HAP-1 (cell line): ENCODE measurements around the gene C1orf210.

Source experiments
- DNase-seq, 2 experiments: peaks; one replicate each; pipeline ENCODE4 v3.0.0-alpha.2; 2016 to 2020; ENCODE audit warnings: low spot score in 2 of 2
- H3K27me3 ChIP-seq: fragments of 250-450 bp; sonication (Bioruptor Pico); 2 replicates; pipeline ENCODE4 v1.5.1; 2020; ENCODE audit warnings: low read depth, mild to moderate bottlenecking, moderate library complexity
- H3K36me3 ChIP-seq: fragments of 250-450 bp; sonication (Bioruptor Pico); replicated peaks from 2 replicates; pipeline ENCODE4 v1.5.1; 2020; ENCODE audit warnings: mild to moderate bottlenecking
- H3K4me1 ChIP-seq: fragments of 250-450 bp; sonication (Bioruptor Pico); 2 replicates; pipeline ENCODE4 v1.5.1; 2020; ENCODE audit warnings: mild to moderate bottlenecking
- H3K4me3 ChIP-seq: fragments of 250-450 bp; sonication (Bioruptor Pico); 2 replicates; pipeline ENCODE4 v1.5.1; 2020; ENCODE audit warnings: mild to moderate bottlenecking, moderate library complexity
- H3K9me3 ChIP-seq: fragments of 250-450 bp; sonication (Bioruptor Pico); 2 replicates; pipeline ENCODE4 v1.5.1; 2020; ENCODE audit warnings: mild to moderate bottlenecking, moderate library complexity
- in situ Hi-C: fragments of 300-500 bp; cut with MboI; formaldehyde crosslinking; loops from 3 replicates; pipeline ENCODE4 v1.14.3; 2020; ENCODE audit warnings: low sequenced_read_pairs, inconsistent platforms, mixed read lengths

C1orf210 gene

GRCh38 chr1:43279666-43280065 is 5.7 kb downstream of the C1orf210 start:
- Histone ChIP-seq H3K36me3 (no peaks in the 10 kb centered on the region), H3K27me3 (no peaks in the 10 kb centered on the region), H3K4me3 (no peak overlapping the region), H3K9me3 (no peaks in the 10 kb centered on the region), H3K4me1 (no peaks in the 10 kb centered on the region)
- in situ Hi-C loops: no loop called here
- DNase-seq: no peak

DNA sequence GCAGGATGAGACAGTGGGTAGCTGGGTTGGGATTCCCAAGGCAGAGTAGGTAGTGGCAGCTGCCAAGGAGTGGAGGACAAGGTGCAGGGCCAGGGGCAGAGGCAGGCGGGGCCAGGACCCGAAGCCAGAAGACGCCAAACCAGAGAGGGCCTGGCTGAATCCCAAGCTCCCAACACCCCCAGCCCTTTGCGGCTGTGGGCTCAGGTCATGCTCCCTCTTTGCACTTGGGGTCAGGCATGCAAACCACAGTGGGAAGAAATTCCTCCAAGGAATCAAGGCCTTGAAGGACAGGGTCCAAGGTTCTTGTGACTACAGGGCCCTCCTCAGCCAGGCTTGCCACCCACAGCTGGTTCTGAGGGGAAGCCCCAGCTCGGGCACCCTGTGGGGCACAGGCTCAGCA is 6.2 kb downstream of the C1orf210 start:
- Histone ChIP-seq H3K4me3 (no peak overlapping the region), H3K36me3 (no peaks in the 10 kb centered on the region), H3K9me3 (no peaks in the 10 kb centered on the region), H3K4me1 (no peaks in the 10 kb centered on the region), H3K27me3 (no peaks in the 10 kb centered on the region)
- DNase-seq: no peak
- in situ Hi-C loops: no loop called here

DNA sequence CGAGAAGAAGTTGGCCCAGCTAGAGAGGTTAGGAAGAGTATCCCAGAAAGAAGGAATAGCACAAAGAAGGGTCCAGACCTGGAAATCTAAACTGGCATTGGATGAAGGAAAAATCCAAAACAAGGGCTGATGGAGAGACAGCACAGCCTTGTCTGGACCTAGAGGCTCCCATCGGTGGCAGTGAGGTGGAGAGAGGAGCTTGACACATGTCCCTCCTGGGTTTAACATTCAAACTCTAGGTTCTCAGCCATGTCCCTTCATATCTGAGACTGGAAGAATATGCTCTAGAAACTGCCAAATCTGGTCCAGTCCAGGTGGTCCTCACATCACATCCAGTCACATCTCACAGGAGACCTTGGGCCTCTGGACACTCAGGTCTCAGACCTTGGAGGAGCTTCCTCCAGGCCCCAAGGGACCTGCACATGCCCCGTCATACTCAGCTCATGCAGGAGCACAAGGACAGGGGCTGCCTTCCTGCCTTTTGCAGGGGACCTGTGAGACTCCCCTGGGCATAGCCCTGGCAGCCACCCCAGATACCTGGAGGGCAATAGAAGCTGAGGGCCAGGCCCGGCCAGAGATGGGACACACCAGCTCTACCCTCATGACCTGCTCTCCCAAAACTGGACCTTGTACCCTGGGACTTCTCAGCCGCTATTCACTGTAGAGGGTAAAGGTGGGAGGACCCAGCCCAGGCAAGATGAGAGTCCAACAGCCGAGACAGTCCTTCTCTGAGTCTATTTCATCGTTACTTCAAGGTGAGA is 8.1 kb downstream of the C1orf210 start:
- Histone ChIP-seq H3K36me3 (no peaks in the 10 kb centered on the region), H3K4me1 (no peaks in the 10 kb centered on the region), H3K4me3 (no peak overlapping the region), H3K9me3 (no peaks in the 10 kb centered on the region), H3K27me3 (no peaks in the 10 kb centered on the region)
- DNase-seq: no peak
- in situ Hi-C loops: no loop called here

GRCh38 chr1:43276673-43277072 is 8.7 kb downstream of the C1orf210 start:
- in situ Hi-C loops: no loop called here
- H3K9me3 ChIP-seq: no peaks in the 10 kb centered on the region
- H3K4me1 ChIP-seq: no peaks in the 10 kb centered on the region
- no peak overlapping the region for H3K4me3 ChIP-seq
- H3K27me3 ChIP-seq: no peaks in the 10 kb centered on the region
- DNase-seq: no peak
- H3K36me3 ChIP-seq: no peaks in the 10 kb centered on the region

- in situ Hi-C loops: no loop called here
- Histone ChIP-seq H3K4me1 (no peaks in the 10 kb centered on the region), H3K4me3 (no peak overlapping the region), H3K36me3 (no peaks in the 10 kb centered on the region), H3K9me3 (no peaks in the 10 kb centered on the region), H3K27me3 (no peaks in the 10 kb centered on the region)
- DNase-seq: peak in 1 of 2 experiments; percentile 3
These were observed 9.4 kb downstream of the C1orf210 start for GRCh38 chr1:43275826-43276620.

DNA sequence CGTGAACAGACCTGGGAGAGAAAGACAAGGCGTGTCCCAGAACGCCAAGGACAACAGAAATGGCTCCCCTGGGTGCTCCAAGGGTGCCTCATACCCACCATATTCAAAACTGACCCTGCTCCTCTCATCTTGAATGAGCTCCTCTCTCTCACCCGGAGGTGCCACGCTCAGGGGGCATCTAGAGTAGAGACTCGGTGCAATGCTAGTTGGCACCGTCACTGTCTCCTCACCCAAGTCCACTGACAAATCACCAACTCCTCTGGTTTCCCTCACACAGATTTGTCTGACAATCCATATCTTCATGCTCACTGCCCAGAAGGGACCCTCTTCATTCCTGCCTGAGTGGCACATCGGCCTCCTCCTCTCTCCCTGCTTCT is 10.6 kb downstream of the C1orf210 start:
- Histone ChIP-seq H3K9me3 (no peaks in the 10 kb centered on the region), H3K27me3 (no peaks in the 10 kb centered on the region), H3K36me3 (no peaks in the 10 kb centered on the region), H3K4me1 (no peaks in the 10 kb centered on the region), H3K4me3 (no peak overlapping the region)
- in situ Hi-C loops: no loop called here
- no peak for DNase-seq

- Histone ChIP-seq H3K27me3 (no peaks in the 10 kb centered on the region), H3K36me3 (no peaks in the 10 kb centered on the region), H3K9me3 (no peaks in the 10 kb centered on the region), H3K4me1 (no peaks in the 10 kb centered on the region), H3K4me3 (no peak overlapping the region)
- no peak for DNase-seq
- in situ Hi-C loops: no loop called here
These were observed 11.1 kb downstream of the C1orf210 start for GRCh38 chr1:43274125-43274803.

DNA sequence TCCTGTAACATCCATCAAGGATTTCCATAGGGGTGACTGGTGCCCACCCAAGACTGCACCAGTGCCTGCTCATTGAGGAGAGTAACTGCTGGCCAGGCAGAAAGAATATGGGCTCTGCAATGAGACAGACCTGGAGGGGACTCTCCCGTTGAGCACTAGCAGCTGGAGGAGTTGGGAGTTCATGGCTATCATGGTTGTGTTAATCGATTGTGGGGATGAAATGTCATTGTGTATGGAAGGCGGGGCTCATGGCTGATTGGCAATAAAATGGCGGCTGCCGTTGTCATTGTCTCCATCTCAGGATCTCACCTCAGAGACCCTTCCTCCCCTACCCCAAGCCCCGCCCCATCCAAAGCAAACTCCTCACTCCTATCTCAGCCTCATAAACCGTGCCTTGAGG is 11.7 kb downstream of the C1orf210 start:
- DNase-seq: no peak
- in situ Hi-C loops: no loop called here
- Histone ChIP-seq H3K9me3 (no peaks in the 10 kb centered on the region), H3K36me3 (no peaks in the 10 kb centered on the region), H3K4me3 (no peak overlapping the region), H3K4me1 (no peaks in the 10 kb centered on the region), H3K27me3 (no peaks in the 10 kb centered on the region)

GRCh38 chr1:43272576-43273571 is 12.5 kb downstream of the C1orf210 start:
- no peak overlapping the region for H3K4me3 ChIP-seq
- no peaks in the 10 kb centered on the region for H3K4me1 ChIP-seq
- in situ Hi-C loops: no loop called here
- no peaks in the 10 kb centered on the region for H3K36me3 ChIP-seq
- no peaks in the 10 kb centered on the region for H3K9me3 ChIP-seq
- H3K27me3 ChIP-seq: no peaks in the 10 kb centered on the region
- peak in 1 of 2 experiments; percentile 3 for DNase-seq

- Histone ChIP-seq H3K36me3 (no peaks in the 10 kb centered on the region), H3K4me1 (no peaks in the 10 kb centered on the region), H3K4me3 (no peak overlapping the region), H3K9me3 (no peaks in the 10 kb centered on the region), H3K27me3 (no peaks in the 10 kb centered on the region)
- peak in 1 of 2 experiments; percentile 0 for DNase-seq
- in situ Hi-C loops: no loop called here
These were observed 13.2 kb downstream of the C1orf210 start for GRCh38 chr1:43272161-43272560.

DNA sequence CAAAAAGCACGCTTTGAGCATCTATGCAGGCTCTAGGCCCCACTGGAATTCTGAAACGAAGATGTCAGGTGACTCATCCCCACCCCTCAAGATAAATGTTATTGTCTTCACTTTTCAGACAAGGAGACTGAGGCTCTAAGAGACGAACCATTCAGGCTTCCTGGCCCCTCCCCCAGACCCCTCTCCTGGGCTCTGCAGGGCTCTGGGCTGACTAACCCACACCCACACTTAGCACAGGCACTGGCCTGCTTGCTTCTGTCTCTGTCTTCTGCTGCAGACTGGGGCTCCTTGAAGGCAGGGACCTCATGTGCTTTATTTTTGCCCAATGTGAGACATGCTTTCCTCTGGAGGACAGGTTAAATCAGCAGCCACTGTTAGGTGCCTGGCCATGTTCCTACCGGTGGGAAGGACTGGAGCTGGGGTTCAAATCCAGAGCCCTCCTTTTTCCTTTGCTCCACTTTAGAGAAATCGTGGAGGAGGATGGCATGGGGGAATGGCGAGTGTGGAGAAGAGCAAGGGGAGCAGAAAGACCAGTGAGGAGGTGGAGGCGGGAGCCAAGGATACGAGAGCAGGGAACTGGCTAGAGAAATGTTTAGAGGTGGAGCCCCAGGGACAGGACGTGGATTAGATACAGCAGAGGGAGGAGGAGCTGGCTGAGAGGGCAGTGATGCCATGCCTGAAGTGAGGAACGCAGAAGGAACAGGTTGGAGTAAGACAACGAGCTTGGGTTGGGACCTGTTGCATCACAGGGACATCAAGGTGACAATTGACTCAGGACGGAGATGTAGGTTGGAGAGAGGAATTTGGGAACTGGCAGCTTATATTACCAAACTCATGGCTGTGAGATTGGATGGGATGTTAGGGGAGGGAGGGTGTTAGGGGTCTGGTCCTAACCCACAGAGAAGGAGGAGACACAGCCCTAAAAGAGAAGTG is 13.9 kb downstream of the C1orf210 start:
- no peak for DNase-seq
- H3K4me1 ChIP-seq: no peaks in the 10 kb centered on the region
- H3K4me3 ChIP-seq: no peak overlapping the region
- in situ Hi-C loops: no loop called here
- no peaks in the 10 kb centered on the region for H3K9me3 ChIP-seq
- no peaks in the 10 kb centered on the region for H3K36me3 ChIP-seq
- H3K27me3 ChIP-seq: no peaks in the 10 kb centered on the region

DNA sequence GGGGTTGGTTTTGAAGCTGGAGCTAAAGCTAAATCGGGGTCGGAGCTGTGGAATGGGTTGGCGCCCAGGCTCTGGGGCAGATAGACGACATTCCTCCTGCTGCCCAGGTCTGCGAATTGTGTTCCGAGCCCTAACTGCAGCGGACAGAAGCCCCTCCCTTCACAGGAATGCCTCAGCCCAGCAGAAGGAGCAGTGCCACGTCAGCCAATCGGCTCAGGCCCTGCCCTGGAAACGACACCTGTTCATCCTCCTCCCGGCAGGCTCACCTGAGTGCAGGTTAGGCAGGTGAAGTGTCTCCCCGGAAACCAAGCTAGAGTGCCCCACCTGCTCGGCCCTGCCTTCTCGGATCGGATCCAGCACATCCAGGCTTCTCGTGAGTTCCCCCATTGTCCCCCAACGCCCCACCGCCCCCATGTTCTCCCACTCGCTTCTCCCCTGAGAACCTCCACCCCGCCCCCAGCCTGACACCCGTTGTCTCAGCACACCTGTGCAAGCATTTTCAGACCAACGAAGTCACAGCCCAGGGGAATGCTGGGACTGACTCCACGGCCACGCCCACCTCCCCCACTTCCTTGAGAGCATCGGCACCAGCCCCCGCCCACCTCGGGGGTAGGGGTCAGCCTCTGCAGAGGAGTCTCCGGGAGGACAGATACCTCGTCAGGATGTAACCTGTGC is 14.8 kb downstream of the C1orf210 start:
- no peak for DNase-seq
- Histone ChIP-seq H3K4me3 (no peak overlapping the region), H3K36me3 (no peaks in the 10 kb centered on the region), H3K27me3 (no peaks in the 10 kb centered on the region), H3K9me3 (no peaks in the 10 kb centered on the region), H3K4me1 (no peaks in the 10 kb centered on the region)
- in situ Hi-C loops: no loop called here
